HG03469 (cell line): ENCODE results near the gene ADGRD1.
"Not testable (repeated sequence)": the region's sequence is repeated elsewhere in the genome, so short reads cannot be mapped to it uniquely, and the experiment has no call there.

Experiments
- ATAC-seq: cut with Tn5 transposase; IDR thresholded peaks from one replicate; pipeline ENCODE4 v1.9.1; 2021; ENCODE audit warnings: mild to moderate bottlenecking, moderate library complexity, moderate number of reproducible peaks; ENCODE audit not compliant: unreplicated experiment

ADGRD1 gene

GRCh38 chr12:130983328-130984017 lies 29.8 kb downstream of the ADGRD1 start:
- no peak for ATAC-seq

DNA sequence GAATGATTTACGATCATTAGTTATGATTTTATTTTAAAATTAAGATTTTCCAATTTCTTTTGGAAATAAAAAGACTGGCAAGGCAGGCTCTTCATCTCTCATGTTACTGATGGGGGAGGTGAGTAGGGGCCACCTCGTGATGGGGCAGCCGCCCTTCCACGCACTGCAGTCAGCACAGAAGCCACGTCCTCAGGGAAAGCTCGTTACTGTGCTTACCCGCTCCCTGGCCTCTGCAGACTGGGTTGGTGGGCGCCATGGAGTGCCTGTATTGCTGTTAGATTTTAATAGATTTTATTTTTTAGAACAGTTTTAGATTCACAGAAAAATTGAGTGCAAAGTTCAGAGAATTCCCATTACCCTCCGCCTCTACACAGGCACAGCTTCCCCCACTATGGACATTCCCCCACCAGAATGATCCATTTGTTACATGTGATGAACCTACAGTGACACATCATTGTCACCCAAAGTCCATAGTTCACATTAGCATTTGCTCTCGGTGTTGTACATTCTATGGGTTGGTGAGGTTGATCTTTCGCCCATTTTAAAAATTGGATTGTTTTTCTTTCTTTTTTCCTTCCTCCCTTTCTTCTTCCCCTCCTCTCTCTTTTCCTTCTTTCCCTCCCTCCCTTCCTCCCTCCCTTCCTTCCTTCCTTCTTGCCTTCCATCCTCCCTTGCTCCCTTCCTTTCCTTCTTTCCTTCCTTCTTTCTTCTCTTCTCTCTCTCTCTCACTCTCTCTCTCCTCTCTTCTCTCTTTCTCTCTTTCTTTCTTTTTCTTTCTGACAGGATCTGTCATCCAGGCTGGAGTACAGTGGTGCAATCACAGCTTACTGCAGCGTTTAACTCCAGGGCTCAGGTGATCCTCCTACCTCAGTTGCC lies 30.7 kb downstream of the ADGRD1 start:
- ATAC-seq = no peak

- ATAC-seq = no peak
Observed at GRCh38 chr12:130987151-130987931, 33.6 kb downstream of the ADGRD1 start.

DNA sequence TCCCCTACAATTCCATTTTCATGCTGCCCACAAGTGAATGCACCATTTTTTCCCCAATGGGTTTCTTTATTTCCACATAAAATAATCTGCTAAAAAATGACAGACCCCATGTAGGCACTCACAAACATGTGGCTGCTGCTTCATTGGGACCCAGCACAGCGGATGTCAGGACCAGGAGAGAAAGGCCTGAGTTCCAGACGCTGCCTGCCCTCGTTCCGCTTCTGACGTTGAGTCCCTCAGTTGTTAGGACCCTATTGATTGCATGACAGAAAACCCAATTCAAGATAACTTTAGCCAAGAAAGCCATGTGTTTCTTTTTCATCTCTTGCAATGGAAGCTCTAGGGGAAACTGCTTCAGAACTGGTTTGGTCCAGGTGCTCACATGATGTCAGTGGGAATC lies 34.6 kb downstream of the ADGRD1 start:
- no peak for ATAC-seq

- ATAC-seq = no peak
Observed at GRCh38 chr12:130988751-130989150, 35.0 kb downstream of the ADGRD1 start.

DNA sequence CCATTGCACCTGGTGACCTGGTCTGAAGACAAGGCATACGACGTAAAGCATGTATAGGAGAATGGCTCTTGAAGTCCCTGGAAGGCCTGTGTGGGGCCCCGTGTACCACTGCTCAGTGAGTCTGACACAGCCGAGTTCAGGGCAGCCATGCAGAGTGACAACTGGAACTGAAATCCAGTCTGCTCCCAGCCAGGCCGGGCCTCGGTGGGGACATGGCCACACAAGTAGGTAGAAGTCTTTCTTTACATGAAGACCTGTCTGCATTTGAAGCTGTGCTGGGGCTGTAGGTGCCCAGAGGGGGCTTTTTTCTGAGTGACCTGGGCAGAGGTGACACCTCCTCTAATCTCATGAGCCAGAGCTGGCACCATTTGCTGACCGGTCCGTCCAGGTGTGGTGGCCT lies 35.7 kb downstream of the ADGRD1 start:
- no peak for ATAC-seq

DNA sequence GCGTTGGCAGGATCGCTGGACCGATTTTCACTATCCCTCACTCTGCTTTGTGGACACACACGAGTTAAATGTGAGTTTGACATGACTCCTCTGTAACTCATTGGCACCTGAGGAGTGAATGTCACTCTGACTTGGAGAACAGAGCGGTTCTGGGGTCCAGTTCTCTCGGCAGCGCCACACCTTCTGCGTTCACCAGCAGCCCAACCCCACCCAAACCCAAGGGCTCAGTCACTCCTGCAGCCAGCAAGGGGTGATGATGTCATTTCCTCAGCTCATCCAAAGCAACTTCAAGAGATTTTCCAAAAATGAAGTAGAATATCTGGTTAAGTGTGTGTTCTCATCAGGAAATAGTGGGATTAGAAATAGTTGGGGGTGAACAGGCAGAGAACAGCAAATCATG lies 36.3 kb downstream of the ADGRD1 start:
- ATAC-seq = no peak

GRCh38 chr12:130992448-130992847 lies 38.7 kb downstream of the ADGRD1 start:
- no peak for ATAC-seq

DNA sequence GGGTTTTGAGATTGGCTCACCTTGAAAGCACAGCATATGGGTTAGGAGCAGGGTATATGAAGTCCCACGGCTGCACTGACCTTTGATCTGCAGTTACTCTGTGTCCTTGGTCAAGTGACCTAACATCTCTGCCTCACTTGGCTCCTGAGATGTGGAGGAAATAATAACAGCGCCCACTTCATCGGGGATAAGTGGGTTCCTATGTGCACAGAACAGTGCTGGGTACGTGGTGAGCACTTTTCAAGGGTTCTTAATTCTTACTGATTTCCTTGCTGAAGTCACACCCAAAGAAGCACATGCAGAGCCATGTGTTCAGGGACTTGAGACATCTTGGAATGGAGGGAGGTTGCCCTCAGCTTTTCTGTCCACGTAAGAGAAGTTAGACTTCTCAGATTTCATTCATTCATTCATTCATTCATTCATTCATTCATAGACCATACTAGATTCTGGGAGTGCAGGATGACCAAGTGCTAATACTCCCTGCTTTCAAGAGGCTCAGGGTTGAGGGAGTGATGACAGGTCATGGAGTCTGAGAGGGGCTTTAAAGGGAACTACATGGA lies 39.4 kb downstream of the ADGRD1 start:
- no peak for ATAC-seq

DNA sequence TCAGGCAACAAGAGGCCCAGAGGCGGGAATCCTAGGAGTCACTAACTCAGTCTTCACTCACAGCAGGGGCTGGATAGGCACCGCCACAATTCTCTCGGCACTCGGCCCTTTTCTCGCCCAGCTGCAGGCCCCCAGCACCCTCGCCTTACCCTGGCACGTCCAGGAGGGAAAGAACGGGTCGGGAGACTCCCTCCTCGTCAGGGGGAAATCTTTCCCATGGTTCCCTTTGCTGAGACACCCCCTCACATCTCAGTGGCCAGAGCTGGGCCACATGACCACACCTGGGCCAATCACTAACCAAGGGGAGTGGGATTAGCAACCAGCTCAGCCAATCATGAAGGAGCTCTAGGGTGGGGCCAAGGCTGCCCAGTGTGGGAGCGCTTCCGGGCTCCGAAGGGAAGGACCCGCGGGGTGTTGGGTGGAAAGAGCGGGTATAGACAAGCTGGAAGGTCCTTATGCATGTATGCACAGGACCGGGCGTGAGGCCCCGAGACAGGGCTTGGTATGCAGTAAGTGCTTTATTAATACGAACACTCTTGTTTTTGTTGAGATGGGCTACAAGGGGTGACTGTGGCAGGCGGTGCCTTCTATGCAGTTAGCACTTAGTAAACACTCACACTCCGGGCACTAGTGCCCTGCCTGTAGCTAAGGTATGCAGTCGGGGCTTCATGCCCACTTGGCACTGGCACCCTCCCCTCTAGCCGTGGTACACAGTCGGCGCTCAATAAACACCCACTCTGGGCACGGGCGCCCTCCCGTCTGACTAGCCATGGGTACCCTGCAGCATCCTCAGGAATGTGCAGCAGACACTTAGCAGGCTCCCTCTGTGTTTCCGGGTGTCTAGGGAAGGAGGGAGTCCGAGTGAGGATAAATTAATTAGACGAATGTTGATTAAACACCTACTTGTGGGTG lies 40.3 kb downstream of the ADGRD1 start:
- no peak for ATAC-seq

GRCh38 chr12:130994821-130995375 lies 41.2 kb downstream of the ADGRD1 start:
- no peak for ATAC-seq

GRCh38 chr12:130995386-130995969 lies 41.8 kb downstream of the ADGRD1 start:
- not testable (repeated sequence) for ATAC-seq

GRCh38 chr12:130998136-130998535 lies 44.4 kb downstream of the ADGRD1 start:
- no peak for ATAC-seq

- ATAC-seq = no peak
Observed at GRCh38 chr12:131000000-131000486, 46.3 kb downstream of the ADGRD1 start.

DNA sequence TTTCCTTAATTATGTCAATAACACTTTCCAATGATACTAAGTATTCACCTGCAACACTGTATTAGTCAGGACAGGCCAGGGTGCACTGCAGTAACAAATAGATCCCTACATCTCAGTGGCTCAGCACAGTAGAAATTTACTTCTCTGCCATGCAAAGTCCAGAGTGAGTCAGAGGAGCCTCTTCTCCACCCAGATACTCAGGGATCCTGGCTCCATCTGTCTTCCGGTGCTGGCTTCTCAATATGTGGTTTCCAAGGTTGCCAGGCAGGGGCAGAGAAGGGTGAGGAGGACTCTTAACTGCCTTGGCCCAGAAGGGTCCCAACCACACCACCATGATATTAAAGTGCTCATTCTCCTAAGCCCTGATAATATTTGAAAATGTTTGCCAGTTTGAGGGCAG lies 47.8 kb downstream of the ADGRD1 start:
- no peak for ATAC-seq

GRCh38 chr12:131002216-131002631 lies 48.5 kb downstream of the ADGRD1 start:
- peak; percentile 65 for ATAC-seq

DNA sequence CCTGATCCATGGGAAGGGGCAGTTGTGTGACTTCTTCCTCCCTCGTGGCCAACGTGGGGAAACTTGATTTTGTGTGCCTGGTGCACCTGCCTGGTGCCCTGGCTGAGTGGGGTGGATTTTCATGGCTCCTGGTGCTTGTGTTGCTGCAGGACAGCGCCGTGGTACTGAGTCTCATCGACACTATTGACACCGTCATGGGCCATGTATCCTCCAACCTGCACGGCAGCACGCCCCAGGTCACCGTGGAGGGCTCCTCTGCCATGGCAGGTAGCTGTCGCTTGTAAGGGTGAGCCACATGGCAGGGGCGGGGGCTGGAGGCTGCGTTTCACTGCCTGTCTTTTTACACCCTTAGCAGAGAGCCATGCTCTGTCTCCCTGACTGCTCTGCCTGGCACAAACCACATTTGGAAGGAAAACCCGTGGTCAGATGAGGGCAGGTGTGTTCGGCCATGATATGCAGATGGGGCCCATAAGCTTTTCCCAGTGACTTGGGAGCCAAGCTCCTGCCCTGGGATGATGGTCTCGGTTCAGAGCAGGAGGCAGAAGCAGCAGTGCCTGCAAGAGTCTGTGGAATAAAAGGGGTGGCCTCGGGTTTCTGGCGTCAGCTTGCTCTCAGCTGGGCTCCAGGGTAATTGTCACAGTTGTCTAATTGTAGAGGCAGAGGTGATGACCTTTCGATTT lies 49.5 kb downstream of the ADGRD1 start:
- ATAC-seq = no peak

GRCh38 chr12:131003716-131004045 lies 50.0 kb downstream of the ADGRD1 start:
- ATAC-seq = no peak

DNA sequence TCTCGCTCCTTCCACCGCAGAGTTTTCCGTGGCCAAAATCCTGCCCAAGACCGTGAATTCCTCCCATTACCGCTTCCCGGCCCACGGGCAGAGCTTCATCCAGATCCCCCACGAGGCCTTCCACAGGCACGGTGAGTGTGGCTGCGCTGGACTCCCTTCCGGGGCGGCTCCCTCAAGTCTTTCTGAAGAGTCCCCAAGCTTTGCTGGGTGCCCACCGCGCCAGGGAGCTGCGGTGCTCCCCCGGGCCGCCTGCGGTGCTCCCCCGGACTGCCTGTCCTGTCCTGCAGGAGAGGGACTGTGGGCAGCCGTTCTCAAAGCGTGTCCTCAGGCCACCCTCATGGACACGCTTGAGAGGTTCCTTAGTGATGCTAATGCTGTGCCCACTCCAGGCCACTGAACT lies 50.5 kb downstream of the ADGRD1 start:
- no peak for ATAC-seq
